ENCODE measurements around the gene FAM43B. TPM values are rescaled to one million over a fixed set of nuclear protein-coding genes. Genes with fewer than 3 reads are reported as not detected.

Gene FAM43B
- total RNA-seq, 2 experiments from 2014 or later, result not detected

Other genes starting within 250 kb of the FAM43B start
- gene CAMK2N1, start 66.4 kb upstream of the FAM43B start, total RNA-seq, result under 1 TPM; 0.47 to 0.82 TPM
- 10 to 100 TPM; 14.9 to 19.5 TPM for gene MUL1, start 44.4 kb upstream of the FAM43B start, total RNA-seq
- not detected for gene CDA, start 36.5 kb downstream of the FAM43B start, total RNA-seq
- gene PINK1, start 80.9 kb downstream of the FAM43B start, total RNA-seq, result 1 to 10 TPM; 3.7 to 5.3 TPM
- gene DDOST, start 108.8 kb downstream of the FAM43B start, total RNA-seq, result 100 to 1,000 TPM; 137 to 170 TPM
- not detected for gene KIF17, start 165.4 kb downstream of the FAM43B start, total RNA-seq
- not detected for gene SH2D5, start 180.1 kb downstream of the FAM43B start, total RNA-seq
- 100 to 1,000 TPM; 295 to 364 TPM for gene HP1BP3, start 234.7 kb downstream of the FAM43B start, total RNA-seq

All from activated CD8-positive, alpha-beta memory T cell treated with anti-CD3 and anti-CD28 coated beads, Interleukin-2, amount 10 ng/mL, durations not matched to agents 7 days and 5 days (primary cell).